Tongue (tissue), 2 donors: ENCODE data around the gene JPH3. TPM values are rescaled to one million over a fixed set of nuclear protein-coding genes. Genes with fewer than 3 reads are reported as not detected.
"Not testable (repeated sequence)": the region's sequence is repeated elsewhere in the genome, so short reads cannot be mapped to it uniquely, and the experiment has no call there.

Experiments
- DNase-seq: peaks from one replicate; pipeline ENCODE4 v3.0.0-alpha.2; 2015
- total RNA-seq: library from RNA; depleted of rRNA; stranded (reverse); fragments of >200 nt; gene quantifications from one replicate; pipeline ENCODE4 v1.2.3, GENCODE V29; 2014

The JPH3 gene
- total RNA-seq, 1 donor from 2014 or later, result 0.10 TPM

- DNase-seq, result no peak
Measured at GRCh38 chr16:87654826-87655225, 52.5 kb downstream of the JPH3 start.

- no peak for DNase-seq
Measured at GRCh38 chr16:87656328-87656727, 54.0 kb downstream of the JPH3 start.

- DNase-seq, result no peak
Measured at GRCh38 chr16:87657621-87658192, 55.4 kb downstream of the JPH3 start.

GRCh38 chr16:87658564-87659225 lies 56.4 kb downstream of the JPH3 start:
- peak; percentile 32 for DNase-seq

- peak; percentile 76 for DNase-seq
Measured at GRCh38 chr16:87661561-87661960, 59.3 kb downstream of the JPH3 start.

GRCh38 chr16:87662254-87663204 lies 60.2 kb downstream of the JPH3 start:
- DNase-seq, result no peak

- no peak for DNase-seq
Measured at GRCh38 chr16:87664792-87665191, 62.5 kb downstream of the JPH3 start.

- no peak for DNase-seq
Measured at GRCh38 chr16:87665193-87665592, 62.9 kb downstream of the JPH3 start.

- DNase-seq, result no peak
Measured at GRCh38 chr16:87666919-87667318, 64.6 kb downstream of the JPH3 start.

GRCh38 chr16:87667443-87667842 lies 65.1 kb downstream of the JPH3 start:
- DNase-seq, result no peak

GRCh38 chr16:87667946-87668345 lies 65.6 kb downstream of the JPH3 start:
- no peak for DNase-seq

GRCh38 chr16:87669672-87670071 lies 67.4 kb downstream of the JPH3 start:
- no peak for DNase-seq

GRCh38 chr16:87671221-87671620 lies 68.9 kb downstream of the JPH3 start:
- no peak for DNase-seq

GRCh38 chr16:87671715-87672270 lies 69.5 kb downstream of the JPH3 start:
- no peak for DNase-seq

GRCh38 chr16:87674419-87674818 lies 72.1 kb downstream of the JPH3 start:
- no peak for DNase-seq

- no peak for DNase-seq
Measured at GRCh38 chr16:87675111-87675719, 72.9 kb downstream of the JPH3 start.

GRCh38 chr16:87677830-87678229 lies 75.5 kb downstream of the JPH3 start:
- no peak for DNase-seq

- DNase-seq, result peak; percentile 28
Measured at GRCh38 chr16:87678618-87679017, 76.3 kb downstream of the JPH3 start.

GRCh38 chr16:87679593-87680271 lies 77.4 kb downstream of the JPH3 start:
- no peak for DNase-seq

- no peak for DNase-seq
Measured at GRCh38 chr16:87680272-87680644, 78.0 kb downstream of the JPH3 start.

- DNase-seq, result not testable (repeated sequence)
Measured at GRCh38 chr16:87681051-87681602, 78.8 kb downstream of the JPH3 start.
